Measurements from ENCODE around the gene FAM89A. TPM values are rescaled to one million over a fixed set of nuclear protein-coding genes. Genes with fewer than 3 reads are reported as not detected.

FAM89A gene
- polyA plus RNA-seq (ENCODE audit: insufficient read length in 4 of 4), result 10 to 100 TPM; 17.6 to 20.7 (median 18.9) TPM

GRCh38 chr1:231040019-231040799 lies at the start of gene FAM89A:
Gene FAM89A (minus strand): TSS chr1:231040254. CDS start chr1:231040211, 43 bp downstream.
- DNase-seq (ENCODE audit: low read depth in 4 of 4, low spot score in 3 of 4), result peak in 1 of 4 donors; percentile 20

GRCh38 chr1:231084353-231084752 lies 44.3 kb upstream of the FAM89A start:
- DNase-seq (ENCODE audit: low read depth in 4 of 4, low spot score in 3 of 4), result no peak

- DNase-seq (ENCODE audit: low read depth in 4 of 4, low spot score in 3 of 4), result no peak
Observed at GRCh38 chr1:231079163-231079562, 39.1 kb upstream of the FAM89A start.

- no peak for DNase-seq (ENCODE audit: low read depth in 4 of 4, low spot score in 3 of 4)
Observed at GRCh38 chr1:231078250-231078649, 38.2 kb upstream of the FAM89A start.

- no peak for DNase-seq (ENCODE audit: low read depth in 4 of 4, low spot score in 3 of 4)
Observed at GRCh38 chr1:231076802-231077201, 36.7 kb upstream of the FAM89A start.

- no peak for DNase-seq (ENCODE audit: low read depth in 4 of 4, low spot score in 3 of 4)
Observed at GRCh38 chr1:231075497-231075896, 35.4 kb upstream of the FAM89A start.

- no peak for DNase-seq (ENCODE audit: low read depth in 4 of 4, low spot score in 3 of 4)
Observed at GRCh38 chr1:231075020-231075419, 35.0 kb upstream of the FAM89A start.

GRCh38 chr1:231074046-231074445 lies 34.0 kb upstream of the FAM89A start:
- no peak for DNase-seq (ENCODE audit: low read depth in 4 of 4, low spot score in 3 of 4)

GRCh38 chr1:231073331-231073730 lies 33.3 kb upstream of the FAM89A start:
- DNase-seq (ENCODE audit: low read depth in 4 of 4, low spot score in 3 of 4), result no peak

GRCh38 chr1:231072502-231073094 lies 32.5 kb upstream of the FAM89A start:
- no peak for DNase-seq (ENCODE audit: low read depth in 4 of 4, low spot score in 3 of 4)

GRCh38 chr1:231072041-231072440 lies 32.0 kb upstream of the FAM89A start:
- DNase-seq (ENCODE audit: low read depth in 4 of 4, low spot score in 3 of 4), result no peak

GRCh38 chr1:231070758-231071444 lies 30.8 kb upstream of the FAM89A start:
- no peak for DNase-seq (ENCODE audit: low read depth in 4 of 4, low spot score in 3 of 4)

- DNase-seq (ENCODE audit: low read depth in 4 of 4, low spot score in 3 of 4), result no peak
Observed at GRCh38 chr1:231069333-231069732, 29.3 kb upstream of the FAM89A start.

- DNase-seq (ENCODE audit: low read depth in 4 of 4, low spot score in 3 of 4), result peak in 1 of 4 donors; percentile 44
Observed at GRCh38 chr1:231068762-231069161, 28.7 kb upstream of the FAM89A start.

- no peak for DNase-seq (ENCODE audit: low read depth in 4 of 4, low spot score in 3 of 4)
Observed at GRCh38 chr1:231065510-231066241, 25.6 kb upstream of the FAM89A start.

GRCh38 chr1:231064418-231064817 lies 24.4 kb upstream of the FAM89A start:
- DNase-seq (ENCODE audit: low read depth in 4 of 4, low spot score in 3 of 4), result no peak

- no peak for DNase-seq (ENCODE audit: low read depth in 4 of 4, low spot score in 3 of 4)
Observed at GRCh38 chr1:231063331-231063730, 23.3 kb upstream of the FAM89A start.

- no peak for DNase-seq (ENCODE audit: low read depth in 4 of 4, low spot score in 3 of 4)
Observed at GRCh38 chr1:231062500-231063270, 22.6 kb upstream of the FAM89A start.

GRCh38 chr1:231059566-231060193 lies 19.6 kb upstream of the FAM89A start:
- DNase-seq (ENCODE audit: low read depth in 4 of 4, low spot score in 3 of 4), result no peak
